BLaER1 treated with 17β-estradiol and CSF1 and Interleukin-3, amounts not matched to agents 10 nM and 100 nM (cell line): ENCODE measurements around the gene CITED4.

Experiments used
- H3K27ac ChIP-seq, 11 experiments: shearing (Covaris generic); formaldehyde crosslinking; 2 replicates each; pipeline ENCODE4 v1.8.1; 2022
- H3K27me3 ChIP-seq, 11 experiments: shearing (Covaris generic); formaldehyde crosslinking; 2 replicates each; pipeline ENCODE4 v1.8.1; 2022
- H3K36me3 ChIP-seq, 11 experiments: shearing (Covaris generic); formaldehyde crosslinking; 2 replicates each; pipeline ENCODE4 v1.8.1; 2022
- H3K4me1 ChIP-seq, 10 experiments: shearing (Covaris generic); formaldehyde crosslinking; 2 replicates each; pipeline ENCODE4 v1.8.1; 2022
- H3K4me2 ChIP-seq, 11 experiments: shearing (Covaris generic); formaldehyde crosslinking; 2 replicates each; pipeline ENCODE4 v1.8.1; 2022
- H3K4me3 ChIP-seq, 10 experiments: shearing (Covaris generic); formaldehyde crosslinking; 2 replicates each; pipeline ENCODE4 v1.8.1; 2022
- H3K9ac ChIP-seq, 11 experiments: shearing (Covaris generic); formaldehyde crosslinking; 2 replicates each; pipeline ENCODE4 v1.8.1; 2022
- H3K9me3 ChIP-seq, 11 experiments: shearing (Covaris generic); formaldehyde crosslinking; replicated peaks in 1 of 11; 2 replicates each; pipeline ENCODE4 v1.8.1; 2022
- H4K20me1 ChIP-seq, 11 experiments: shearing (Covaris generic); formaldehyde crosslinking; 2 replicates each; pipeline ENCODE4 v1.8.1; 2022
- Cebpa-rat ChIP-seq, 11 experiments: shearing (Covaris generic); IDR thresholded peaks; 2 replicates each; pipeline ENCODE4 v1.8.1; 2022

Gene CITED4

GRCh38 chr1:40879482-40880175 lies 17.5 kb upstream of the CITED4 start:
- Histone ChIP-seq H4K20me1 (no peaks in the 10 kb centered on the region), H3K9me3 (peaks cover 7 to 25% (median 16%) of the 10 kb centered on the region in 11 experiments; a peak in 20 of 22 replicates), H3K27me3 (peaks cover 3 to 18% (median 11%) of the 10 kb centered on the region in 11 experiments; a peak in 17 of 22 replicates), H3K4me3 (no peak overlapping the region), H3K36me3 (no peaks in the 10 kb centered on the region), H3K4me2 (peak overlapping the region in 3 of 11 experiments; percentile 6 to 24 (median 9); a peak in 2 of 22 replicates), H3K27ac (0 out of 22 replicates have a peak overlapping the region, but pooled peaks of 1 of the 11 experiments have one; percentile 6), H3K9ac (no peak overlapping the region), H3K4me1 (peaks cover 21 to 55% (median 44%) of the 10 kb centered on the region in 10 experiments)
- no peak for TF ChIP-seq Cebpa-rat (IDR thresholded peaks at IDR 0.05)

- Histone ChIP-seq H3K4me3 (no peak overlapping the region), H3K9ac (no peak overlapping the region), H3K36me3 (no peaks in the 10 kb centered on the region), H3K4me1 (peaks cover 21 to 62% (median 48%) of the 10 kb centered on the region in 10 experiments), H4K20me1 (no peaks in the 10 kb centered on the region), H3K9me3 (peaks cover 7 to 22% (median 14%) of the 10 kb centered on the region in 11 experiments; a peak in 20 of 22 replicates), H3K4me2 (peak overlapping the region in 7 of 11 experiments; percentile 22 to 84 (median 73); a peak in 11 of 22 replicates), H3K27ac (no peak overlapping the region; a peak in 1 of 22 replicates), H3K27me3 (peaks cover under 1 to 10% (median 5%) of the 10 kb centered on the region in 11 experiments; a peak in 17 of 22 replicates)
- TF ChIP-seq Cebpa-rat (IDR thresholded peaks at IDR 0.05): no peak
These were observed 16.7 kb upstream of the CITED4 start for GRCh38 chr1:40878906-40879305.

GRCh38 chr1:40877698-40878097 lies 15.5 kb upstream of the CITED4 start:
- Histone ChIP-seq H3K9ac (peak overlapping the region in 9 of 11 experiments; percentile 9 to 37 (median 27); a peak in 10 of 22 replicates), H4K20me1 (no peaks in the 10 kb centered on the region), H3K9me3 (peaks cover 7 to 14% (median 10%) of the 10 kb centered on the region in 11 experiments; a peak in 19 of 22 replicates), H3K36me3 (no peaks in the 10 kb centered on the region), H3K4me2 (peak overlapping the region; percentile 61 to 84 (median 71)), H3K27me3 (no peaks in the 10 kb centered on the region), H3K27ac (peak overlapping the region in 10 of 11 experiments; percentile 30 to 75 (median 60); a peak in 21 of 22 replicates), H3K4me3 (no peak overlapping the region), H3K4me1 (peaks cover 21 to 75% (median 55%) of the 10 kb centered on the region in 10 experiments)
- no peak for TF ChIP-seq Cebpa-rat (IDR thresholded peaks at IDR 0.05)

- H3K4me1 ChIP-seq: peaks cover 21 to 82% (median 55%) of the 10 kb centered on the region in 10 experiments
- peak overlapping the region in 4 of 11 experiments; percentile 26 to 33 (median 28); a peak in 3 of 22 replicates for H3K9ac ChIP-seq
- no peaks in the 10 kb centered on the region for H3K27me3 ChIP-seq
- no peaks in the 10 kb centered on the region for H4K20me1 ChIP-seq
- H3K4me2 ChIP-seq: peak overlapping the region; percentile 61 to 84 (median 71)
- no peak for TF ChIP-seq Cebpa-rat (IDR thresholded peaks at IDR 0.05)
- no peaks in the 10 kb centered on the region for H3K36me3 ChIP-seq
- peaks cover 6 to 13% (median 9%) of the 10 kb centered on the region in 11 experiments; a peak in 19 of 22 replicates for H3K9me3 ChIP-seq
- H3K27ac ChIP-seq: peak overlapping the region in 10 of 11 experiments; percentile 30 to 75 (median 60); a peak in 19 of 22 replicates
- no peak overlapping the region for H3K4me3 ChIP-seq
These were observed 14.7 kb upstream of the CITED4 start for GRCh38 chr1:40876891-40877290.

- peak overlapping the region in 7 of 11 experiments; percentile 62 to 84 (median 73); a peak in 15 of 22 replicates for H3K4me2 ChIP-seq
- no peak for TF ChIP-seq Cebpa-rat (IDR thresholded peaks at IDR 0.05)
- H3K36me3 ChIP-seq: no peaks in the 10 kb centered on the region
- no peak overlapping the region for H3K4me3 ChIP-seq
- no peak overlapping the region for H3K9ac ChIP-seq
- peaks cover 21 to 82% (median 55%) of the 10 kb centered on the region in 10 experiments for H3K4me1 ChIP-seq
- H3K27ac ChIP-seq: peak overlapping the region in 8 of 11 experiments; percentile 30 to 75 (median 60); a peak in 15 of 22 replicates
- H3K27me3 ChIP-seq: no peaks in the 10 kb centered on the region
- H4K20me1 ChIP-seq: no peaks in the 10 kb centered on the region
- peaks cover 6 to 13% (median 9%) of the 10 kb centered on the region in 11 experiments; a peak in 19 of 22 replicates for H3K9me3 ChIP-seq
These were observed 14.2 kb upstream of the CITED4 start for GRCh38 chr1:40876436-40876761.

- Histone ChIP-seq H3K27me3 (no peaks in the 10 kb centered on the region), H3K4me2 (peak overlapping the region in 5 of 11 experiments; percentile 43 to 82 (median 47); a peak in 10 of 22 replicates), H3K36me3 (no peaks in the 10 kb centered on the region), H4K20me1 (no peaks in the 10 kb centered on the region), H3K4me1 (peaks cover 21 to 74% (median 52%) of the 10 kb centered on the region in 10 experiments), H3K4me3 (no peak overlapping the region), H3K27ac (peak overlapping the region in 3 of 11 experiments; percentile 2 to 30 (median 19); a peak in 2 of 22 replicates), H3K9me3 (peaks cover 6 to 25% (median 16%) of the 10 kb centered on the region in 11 experiments; a peak in 21 of 22 replicates), H3K9ac (no peak overlapping the region)
- TF ChIP-seq Cebpa-rat (IDR thresholded peaks at IDR 0.05): no peak
These were observed 11.8 kb upstream of the CITED4 start for GRCh38 chr1:40873863-40874472.

GRCh38 chr1:40872276-40872675 lies 10.1 kb upstream of the CITED4 start:
- H4K20me1 ChIP-seq: no peaks in the 10 kb centered on the region
- peaks cover 6 to 25% (median 16%) of the 10 kb centered on the region in 11 experiments; a peak in 21 of 22 replicates for H3K9me3 ChIP-seq
- no peak for TF ChIP-seq Cebpa-rat (IDR thresholded peaks at IDR 0.05)

GRCh38 chr1:40870135-40870728 lies 8.1 kb upstream of the CITED4 start:
- peaks cover 0 to 12% (median 6%) of the 10 kb centered on the region in 11 experiments; a peak in 16 of 22 replicates for H3K9me3 ChIP-seq
- no peak overlapping the region for H3K27ac ChIP-seq
- no peak overlapping the region for H3K4me3 ChIP-seq
- peaks cover 0 to 43% (median 16%) of the 10 kb centered on the region in 10 experiments; a peak in 18 of 20 replicates for H3K4me1 ChIP-seq
- no peak overlapping the region for H3K9ac ChIP-seq
- H3K4me2 ChIP-seq: 0 out of 22 replicates have a peak overlapping the region, but pooled peaks of 1 of the 11 experiments have one; percentile 0
- no peak for TF ChIP-seq Cebpa-rat (IDR thresholded peaks at IDR 0.05)
- H4K20me1 ChIP-seq: no peaks in the 10 kb centered on the region
- H3K27me3 ChIP-seq: no peaks in the 10 kb centered on the region
- H3K36me3 ChIP-seq: no peaks in the 10 kb centered on the region

More at GRCh38 chr1:40872276-40872675, 10.1 kb upstream of the CITED4 start:
- H3K9ac ChIP-seq: no peak overlapping the region
- H3K4me3 ChIP-seq: no peak overlapping the region
- H3K4me1 ChIP-seq: peaks cover 5 to 57% (median 37%) of the 10 kb centered on the region in 10 experiments
- H3K27ac ChIP-seq: no peak overlapping the region
- H3K27me3 ChIP-seq: no peaks in the 10 kb centered on the region
- H3K4me2 ChIP-seq: no peak overlapping the region
- H3K36me3 ChIP-seq: no peaks in the 10 kb centered on the region
